ENCODE results near the gene SMPD1.

GRCh38 chr11:6362873-6363678 is 27.2 kb upstream of the SMPD1 start:
- TF ChIP-seq, protein P1, sequence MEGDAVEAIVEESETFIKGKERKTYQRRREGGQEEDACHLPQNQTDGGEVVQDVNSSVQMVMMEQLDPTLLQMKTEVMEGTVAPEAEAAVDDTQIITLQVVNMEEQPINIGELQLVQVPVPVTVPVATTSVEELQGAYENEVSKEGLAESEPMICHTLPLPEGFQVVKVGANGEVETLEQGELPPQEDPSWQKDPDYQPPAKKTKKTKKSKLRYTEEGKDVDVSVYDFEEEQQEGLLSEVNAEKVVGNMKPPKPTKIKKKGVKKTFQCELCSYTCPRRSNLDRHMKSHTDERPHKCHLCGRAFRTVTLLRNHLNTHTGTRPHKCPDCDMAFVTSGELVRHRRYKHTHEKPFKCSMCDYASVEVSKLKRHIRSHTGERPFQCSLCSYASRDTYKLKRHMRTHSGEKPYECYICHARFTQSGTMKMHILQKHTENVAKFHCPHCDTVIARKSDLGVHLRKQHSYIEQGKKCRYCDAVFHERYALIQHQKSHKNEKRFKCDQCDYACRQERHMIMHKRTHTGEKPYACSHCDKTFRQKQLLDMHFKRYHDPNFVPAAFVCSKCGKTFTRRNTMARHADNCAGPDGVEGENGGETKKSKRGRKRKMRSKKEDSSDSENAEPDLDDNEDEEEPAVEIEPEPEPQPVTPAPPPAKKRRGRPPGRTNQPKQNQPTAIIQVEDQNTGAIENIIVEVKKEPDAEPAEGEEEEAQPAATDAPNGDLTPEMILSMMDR (IDR thresholded peaks at IDR 0.05), result peak; percentile 94
- no peak for TF ChIP-seq ZFX (IDR thresholded peaks at IDR 0.05; ENCODE audit: borderline replicate concordance)
